IPS DF 6.9 (cell line): ENCODE measurements around the gene HOXD1.

Experiments
- DNase-seq: peaks from one replicate; pipeline ENCODE4 v3.0.0-alpha.2; 2013; ENCODE audit warnings: low read depth, low spot score
- H3K27ac ChIP-seq: one replicate; pipeline ENCODE4 v1.5.1; 2013; ENCODE audit warnings: low read length, control low read depth
- H3K27me3 ChIP-seq: 2 replicates; pipeline ENCODE4 v1.6.1; 2013; ENCODE audit warnings: mild to moderate bottlenecking, low read length; ENCODE audit not compliant: control insufficient read depth, insufficient read depth
- H3K36me3 ChIP-seq: 2 replicates; pipeline ENCODE4 v1.6.1; 2013; ENCODE audit warnings: low read length; ENCODE audit not compliant: control insufficient read depth, insufficient read depth
- H3K4me1 ChIP-seq: 2 replicates; pipeline ENCODE4 v1.6.1; 2013; ENCODE audit warnings: low read length; ENCODE audit not compliant: control insufficient read depth, insufficient read depth
- H3K4me3 ChIP-seq: 2 replicates; pipeline ENCODE4 v1.5.1; 2013; ENCODE audit warnings: mild to moderate bottlenecking, low read length
- H3K9me3 ChIP-seq: 2 replicates; pipeline ENCODE4 v1.6.1; 2013; ENCODE audit warnings: low read length, inconsistent platforms; ENCODE audit not compliant: control insufficient read depth, insufficient read depth
- WGBS: extraction: QIAGEN DNeasy Blood & Tissue Kit; methylation state at CpG from one replicate; pipeline ENCODE4 v1.1.7; 2013; ENCODE audit warnings: mixed read lengths, missing lambda C conversion rate; ENCODE audit not compliant: insufficient read length, insufficient coverage; 5-methylcytosine and 5-hydroxymethylcytosine counted together

HOXD1 gene

GRCh38 chr2:176189681-176190641 is 1.5 kb downstream of the HOXD1 start:
- no peaks in the 10 kb centered on the region for H3K9me3 ChIP-seq
- H3K4me1 ChIP-seq, result no peaks in the 10 kb centered on the region; the same call in 1 of the 2 replicates
- H3K4me3 ChIP-seq, result no peak overlapping the region
- H3K36me3 ChIP-seq, result no peaks in the 10 kb centered on the region
- no peak for DNase-seq
- no peak overlapping the region for H3K27ac ChIP-seq
- peaks cover 62% of the 10 kb centered on the region for H3K27me3 ChIP-seq
- WGBS, result no CpG with 5 or more reads among the region's 28 CpGs

DNA sequence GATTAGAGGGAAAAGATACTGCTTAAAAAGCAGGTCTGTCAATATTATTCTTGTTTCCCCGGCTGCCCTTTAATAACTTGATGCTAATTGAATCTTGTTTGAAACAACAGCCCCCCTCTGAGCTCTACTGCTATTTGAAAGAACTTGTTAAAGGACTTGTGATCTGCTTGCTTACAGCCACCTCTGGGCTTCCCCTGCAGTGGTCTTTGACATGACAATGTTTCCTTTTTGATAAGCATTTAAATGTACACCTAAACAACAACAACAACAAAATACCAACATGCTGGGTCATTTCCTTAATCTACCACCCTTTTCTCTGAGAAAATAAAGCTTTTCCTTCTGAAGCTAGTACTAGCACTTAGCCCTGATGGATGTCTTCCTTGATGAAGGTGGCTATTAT is 3.9 kb downstream of the HOXD1 start:
- Histone ChIP-seq H3K27me3 (peaks cover 46% of the 10 kb centered on the region), H3K36me3 (no peaks in the 10 kb centered on the region), H3K4me3 (no peak overlapping the region), H3K4me1 (no peaks in the 10 kb centered on the region; the same call in 1 of the 2 replicates), H3K9me3 (no peaks in the 10 kb centered on the region), H3K27ac (no peak overlapping the region)
- no peak for DNase-seq
- WGBS, result no CpG with 5 or more reads among the region's 1 CpG

GRCh38 chr2:176193048-176193447 is 4.6 kb downstream of the HOXD1 start:
- H3K27me3 ChIP-seq, result peaks cover 39% of the 10 kb centered on the region
- no CpG with 5 or more reads among the region's 1 CpG for WGBS

DNA sequence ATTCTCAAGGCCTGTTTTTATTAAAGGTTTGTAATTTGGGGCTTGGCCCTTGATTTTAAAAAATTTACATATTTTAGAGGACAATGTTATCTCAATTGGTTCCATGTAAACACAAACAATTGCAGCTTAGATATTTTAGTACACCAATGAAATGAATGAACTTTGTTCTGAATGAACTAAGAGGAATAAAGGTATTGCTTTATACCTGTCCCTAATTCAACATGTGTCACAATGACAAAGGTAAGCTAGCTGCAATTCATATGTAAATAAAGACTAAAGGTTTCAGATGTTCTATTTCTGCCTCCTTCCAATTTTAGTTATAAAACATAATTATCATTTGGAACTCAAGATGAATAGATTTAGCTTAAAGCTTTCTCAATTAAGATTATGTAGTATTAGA is 11.4 kb downstream of the HOXD1 start:
- Histone ChIP-seq H3K4me1 (no peaks in the 10 kb centered on the region), H3K4me3 (no peak overlapping the region), H3K27ac (no peak overlapping the region), H3K9me3 (no peaks in the 10 kb centered on the region), H3K27me3 (peaks cover 2% of the 10 kb centered on the region; the same call in 1 of the 2 replicates), H3K36me3 (no peaks in the 10 kb centered on the region)
- DNase-seq, result no peak

More at GRCh38 chr2:176193048-176193447, 4.6 kb downstream of the HOXD1 start:
- Histone ChIP-seq H3K27ac (no peak overlapping the region), H3K36me3 (no peaks in the 10 kb centered on the region), H3K4me1 (no peaks in the 10 kb centered on the region; the same call in 1 of the 2 replicates), H3K9me3 (no peaks in the 10 kb centered on the region), H3K4me3 (no peak overlapping the region)
- DNase-seq, result no peak

DNA sequence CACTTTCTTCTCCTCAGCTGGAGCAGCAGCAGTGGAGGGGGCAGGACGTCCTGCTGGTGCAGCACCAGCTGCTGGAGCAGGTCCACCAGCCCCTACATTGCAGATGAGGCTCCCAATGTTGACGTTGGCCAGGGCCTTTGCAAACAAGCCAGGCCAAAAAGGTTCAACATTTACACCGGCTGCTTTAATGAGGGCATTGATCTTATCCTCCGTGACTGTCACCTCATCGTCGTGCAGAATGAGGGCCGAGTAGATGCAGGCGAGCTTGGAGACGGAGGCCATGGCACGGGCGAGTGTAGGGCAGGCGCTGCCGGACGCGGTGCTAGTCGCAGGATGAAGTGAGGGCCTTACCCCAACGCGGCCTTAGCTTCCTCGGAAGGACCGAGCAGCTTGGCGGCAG is 12.5 kb downstream of the HOXD1 start:
- no peaks in the 10 kb centered on the region for H3K36me3 ChIP-seq
- no peaks in the 10 kb centered on the region for H3K4me1 ChIP-seq
- WGBS, result no CpG with 5 or more reads among the region's 21 CpGs
- no peaks in the 10 kb centered on the region for H3K9me3 ChIP-seq
- peaks cover 2% of the 10 kb centered on the region; the same call in 1 of the 2 replicates for H3K27me3 ChIP-seq
- DNase-seq, result no peak
- no peak overlapping the region for H3K27ac ChIP-seq
- no peak overlapping the region for H3K4me3 ChIP-seq

DNA sequence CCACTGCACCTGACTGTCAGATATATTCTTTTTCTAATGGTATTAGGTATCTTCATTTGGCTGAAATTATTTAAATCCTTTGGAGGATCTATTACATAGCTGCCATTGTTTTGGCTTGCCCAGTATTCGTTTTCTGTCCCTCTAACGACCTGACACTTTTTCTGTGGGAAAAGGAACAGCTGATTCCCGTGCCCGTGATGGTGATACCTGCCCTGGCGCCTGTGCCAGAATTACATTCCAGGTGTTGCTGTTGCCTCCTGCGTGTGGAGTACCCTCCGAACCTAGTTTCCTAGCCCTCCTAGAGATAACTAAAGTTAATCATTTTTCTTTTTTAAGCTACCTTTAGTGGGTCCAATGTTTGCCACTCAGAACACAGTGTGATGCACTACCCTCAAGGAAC is 14.0 kb downstream of the HOXD1 start:
- H3K27ac ChIP-seq, result no peak overlapping the region
- DNase-seq, result no peak
- H3K4me3 ChIP-seq, result no peak overlapping the region
- H3K27me3 ChIP-seq, result no peaks in the 10 kb centered on the region
- H3K36me3 ChIP-seq, result no peaks in the 10 kb centered on the region
- WGBS, result no CpG with 5 or more reads among the region's 7 CpGs
- H3K9me3 ChIP-seq, result no peaks in the 10 kb centered on the region
- H3K4me1 ChIP-seq, result no peaks in the 10 kb centered on the region

GRCh38 chr2:176205126-176205525 is 16.7 kb downstream of the HOXD1 start:
- Histone ChIP-seq H3K4me1 (no peaks in the 10 kb centered on the region), H3K27ac (no peak overlapping the region), H3K9me3 (no peaks in the 10 kb centered on the region), H3K36me3 (no peaks in the 10 kb centered on the region), H3K27me3 (no peaks in the 10 kb centered on the region), H3K4me3 (no peak overlapping the region)
- no CpG with 5 or more reads among the region's 1 CpG for WGBS
- no peak for DNase-seq

- Histone ChIP-seq H3K9me3 (no peaks in the 10 kb centered on the region), H3K4me3 (no peak overlapping the region), H3K36me3 (no peaks in the 10 kb centered on the region), H3K27ac (no peak overlapping the region), H3K27me3 (no peaks in the 10 kb centered on the region), H3K4me1 (no peaks in the 10 kb centered on the region)
- WGBS, result no CpG with 5 or more reads among the region's 2 CpGs
- DNase-seq, result no peak
Measured at GRCh38 chr2:176206136-176206535, 17.7 kb downstream of the HOXD1 start.

DNA sequence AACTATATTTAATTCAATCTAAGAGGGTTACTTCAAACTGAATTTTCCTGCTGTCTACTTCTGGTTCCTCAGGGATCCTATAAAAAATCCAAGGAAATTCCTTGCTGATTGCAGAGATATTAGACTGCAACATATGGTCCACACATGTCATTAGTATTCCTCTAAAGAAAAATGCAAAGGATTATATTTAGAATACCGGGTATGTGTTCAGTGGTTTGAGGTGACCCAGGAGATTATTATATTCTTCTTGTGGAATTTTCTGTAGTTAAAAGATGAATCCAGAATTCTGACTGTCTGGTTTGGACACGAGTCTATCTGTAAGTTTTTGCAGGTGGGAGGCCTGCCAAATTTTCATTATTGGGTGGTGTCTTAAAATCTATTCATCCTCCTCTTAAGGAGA is 18.2 kb downstream of the HOXD1 start:
- H3K9me3 ChIP-seq, result no peaks in the 10 kb centered on the region
- no peak overlapping the region for H3K27ac ChIP-seq
- H3K4me3 ChIP-seq, result no peak overlapping the region
- H3K4me1 ChIP-seq, result no peaks in the 10 kb centered on the region
- DNase-seq, result no peak
- H3K36me3 ChIP-seq, result no peaks in the 10 kb centered on the region
- WGBS, result no CpG with 5 or more reads among the region's 2 CpGs
- no peaks in the 10 kb centered on the region for H3K27me3 ChIP-seq

DNA sequence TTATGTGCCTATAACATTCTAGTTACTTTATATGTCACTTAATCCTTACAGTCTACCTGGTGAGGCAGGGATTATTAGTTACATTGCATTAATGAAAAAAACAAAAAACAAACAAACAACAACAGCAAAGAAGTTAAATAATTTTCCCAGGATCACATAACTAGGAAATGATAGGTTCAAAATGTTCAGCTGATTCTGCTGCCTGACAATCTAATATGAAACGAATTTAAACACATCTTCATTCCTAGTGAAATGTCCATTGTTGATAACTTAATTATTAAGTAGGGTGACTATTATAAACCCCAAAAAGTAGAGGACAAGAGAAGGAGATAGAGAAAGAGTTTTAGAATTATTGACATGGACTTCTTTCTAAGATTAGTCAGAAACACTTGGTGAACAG is 22.6 kb downstream of the HOXD1 start:
- no peaks in the 10 kb centered on the region for H3K36me3 ChIP-seq
- no peak overlapping the region for H3K27ac ChIP-seq
- no peak for DNase-seq
- no peaks in the 10 kb centered on the region for H3K9me3 ChIP-seq
- no CpG with 5 or more reads among the region's 1 CpG for WGBS
- no peak overlapping the region for H3K4me3 ChIP-seq
- H3K4me1 ChIP-seq, result no peaks in the 10 kb centered on the region
- H3K27me3 ChIP-seq, result no peaks in the 10 kb centered on the region

DNA sequence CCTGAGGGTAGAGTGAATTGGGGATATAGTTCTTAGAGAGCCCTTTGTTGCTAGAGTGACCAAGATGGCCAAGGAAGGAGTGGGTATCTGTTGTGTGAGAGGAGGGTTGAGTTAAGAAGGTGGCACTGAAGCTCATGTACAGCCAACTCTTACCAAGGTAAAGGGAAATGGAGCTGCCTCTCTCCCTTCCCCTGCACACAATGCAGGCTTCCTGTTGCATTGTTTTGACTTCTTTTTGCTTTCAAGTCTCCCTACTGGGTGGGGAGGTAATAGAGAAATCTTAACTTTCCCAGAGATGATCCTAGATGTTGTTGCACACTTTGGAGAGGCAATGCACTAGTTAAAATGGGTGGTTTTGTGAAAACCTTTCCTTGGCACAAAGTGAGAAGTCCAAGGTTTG is 23.8 kb downstream of the HOXD1 start:
- Histone ChIP-seq H3K9me3 (no peaks in the 10 kb centered on the region), H3K27me3 (no peaks in the 10 kb centered on the region), H3K36me3 (no peaks in the 10 kb centered on the region), H3K4me1 (no peaks in the 10 kb centered on the region), H3K27ac (no peak overlapping the region), H3K4me3 (no peak overlapping the region)
- no peak for DNase-seq
